Stimulated activated CD4-positive, alpha-beta T cell treated with anti-CD3 and anti-CD28 coated beads, Interleukin-4, amount 100 ng/mL, for 1 hour (primary cell): ENCODE data around the gene ERC2.

ENCODE experiments used
- DNase-seq: peaks from one replicate; pipeline ENCODE4 v3.0.0-alpha.2; 2020

Gene ERC2

DNA sequence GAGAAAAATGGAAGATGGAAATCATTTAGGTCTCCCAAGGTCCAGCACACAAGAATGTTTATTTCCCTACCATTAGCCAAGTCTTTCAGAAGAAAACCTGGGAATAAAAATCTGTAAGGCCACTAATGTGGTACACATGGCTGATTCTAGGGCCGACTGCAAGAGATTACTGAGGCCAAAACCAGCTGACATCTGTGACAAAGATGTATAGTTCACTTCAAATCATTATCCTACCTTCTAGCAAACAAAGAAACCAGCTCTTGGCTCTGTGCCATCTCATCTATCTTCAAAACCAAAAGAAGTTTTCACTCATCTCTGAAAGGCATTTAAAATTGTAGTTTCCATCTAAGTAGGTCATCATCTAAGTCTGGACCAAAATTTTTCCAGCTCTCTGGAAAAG lies 43.9 kb downstream of the ERC2 start:
- DNase-seq, result no peak

GRCh38 chr3:56423661-56424099 lies 44.6 kb downstream of the ERC2 start:
- DNase-seq, result no peak

DNA sequence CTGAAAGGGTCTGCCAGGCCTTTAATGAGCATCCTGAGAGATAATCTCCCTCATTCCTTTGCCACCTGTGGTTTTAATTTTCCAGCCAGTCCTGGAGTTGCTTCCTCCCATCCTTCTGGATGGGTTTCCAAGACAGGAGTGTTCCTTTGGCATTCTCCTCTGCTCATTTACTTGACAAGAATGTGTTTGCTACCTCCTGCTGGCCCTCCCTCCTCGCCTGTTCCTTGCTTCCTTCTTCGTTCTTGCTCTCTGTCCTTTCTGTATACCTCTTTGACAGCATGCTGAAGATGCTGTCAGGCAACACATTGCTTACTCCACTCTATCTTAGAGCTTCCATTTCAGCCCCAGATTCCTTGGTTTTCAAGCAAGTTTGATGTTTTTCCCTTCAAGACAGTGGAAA lies 46.0 kb downstream of the ERC2 start:
- DNase-seq, result no peak

DNA sequence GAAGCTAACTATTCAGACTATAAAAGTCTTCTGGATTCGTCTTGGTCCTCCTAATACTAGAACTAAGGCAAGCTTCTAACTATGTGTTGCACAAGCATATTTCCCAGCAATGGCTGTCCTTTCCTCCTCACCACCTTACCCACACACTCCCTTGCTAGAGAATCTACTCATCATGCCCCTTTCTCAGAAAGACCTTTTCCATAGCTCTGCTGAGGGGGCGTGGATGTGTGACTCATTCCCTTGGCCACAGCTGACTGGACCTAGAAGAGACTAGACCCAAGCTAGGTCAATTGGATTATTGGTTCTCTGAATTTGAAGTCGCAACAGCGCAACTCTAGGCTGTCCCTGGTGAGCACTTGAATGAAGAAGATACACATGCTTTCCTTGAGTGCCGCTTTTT lies 47.1 kb downstream of the ERC2 start:
- no peak for DNase-seq

DNA sequence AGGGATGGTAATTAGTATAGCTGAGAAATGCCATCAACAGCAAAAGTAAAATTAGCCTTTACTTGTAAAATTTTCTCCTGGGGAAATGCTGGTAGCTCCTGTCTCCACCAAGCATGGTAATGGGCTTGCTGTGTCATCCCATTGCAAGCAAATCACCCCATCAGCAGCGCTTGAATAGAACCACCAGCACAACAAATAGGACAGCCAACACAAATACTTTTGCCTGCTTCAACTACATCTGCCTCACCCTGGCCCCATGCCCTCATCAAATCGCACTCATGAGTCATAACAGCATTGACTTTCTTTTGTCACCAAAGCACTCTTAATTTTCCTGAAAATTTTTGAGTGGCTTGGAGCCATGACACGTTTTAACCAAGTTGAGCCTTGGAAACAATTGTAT lies 52.6 kb downstream of the ERC2 start:
- no peak for DNase-seq

DNA sequence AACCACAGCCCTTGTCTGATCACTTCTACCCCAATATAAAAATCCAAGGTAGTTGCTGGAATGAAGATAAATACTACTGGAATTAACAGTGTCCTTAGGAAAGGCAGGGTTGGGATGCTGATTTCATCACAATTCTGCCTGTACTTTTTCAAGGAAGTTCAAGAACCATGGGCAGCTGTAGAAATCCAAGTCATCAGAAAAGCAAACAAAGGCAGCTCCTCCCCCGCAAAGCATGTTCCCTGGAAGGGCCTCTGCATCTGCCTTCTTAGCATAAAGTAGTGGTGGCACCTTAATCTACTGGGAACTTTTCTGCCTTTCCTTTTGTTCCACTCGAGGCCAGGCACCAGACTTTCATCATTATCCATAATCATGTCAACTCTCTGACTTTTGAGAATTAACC lies 54.4 kb downstream of the ERC2 start:
- DNase-seq, result no peak

GRCh38 chr3:56411166-56411565 lies 57.1 kb downstream of the ERC2 start:
- no peak for DNase-seq

DNA sequence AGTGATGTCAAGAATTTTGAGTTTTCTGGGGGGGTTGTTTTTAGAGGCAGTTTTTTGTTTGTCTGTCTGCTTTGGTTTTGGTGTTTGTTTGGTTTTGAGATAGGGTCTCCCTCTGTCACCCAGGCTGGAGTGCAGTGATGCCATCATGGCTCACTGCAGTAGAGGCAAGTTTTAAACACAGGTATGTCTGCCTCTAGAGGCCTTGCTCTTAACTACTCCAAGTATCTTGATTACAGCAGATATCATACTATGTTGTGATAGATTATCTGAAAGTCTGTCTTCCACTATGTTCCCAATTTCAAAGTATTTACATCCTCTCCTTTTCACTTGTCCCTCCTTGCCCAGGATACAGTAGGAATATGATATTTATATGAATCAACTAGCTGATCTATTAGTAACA lies 57.7 kb downstream of the ERC2 start:
- DNase-seq, result no peak

GRCh38 chr3:56409790-56410189 lies 58.5 kb downstream of the ERC2 start:
- DNase-seq, result no peak

GRCh38 chr3:56408761-56409196 lies 59.5 kb downstream of the ERC2 start:
- no peak for DNase-seq

DNA sequence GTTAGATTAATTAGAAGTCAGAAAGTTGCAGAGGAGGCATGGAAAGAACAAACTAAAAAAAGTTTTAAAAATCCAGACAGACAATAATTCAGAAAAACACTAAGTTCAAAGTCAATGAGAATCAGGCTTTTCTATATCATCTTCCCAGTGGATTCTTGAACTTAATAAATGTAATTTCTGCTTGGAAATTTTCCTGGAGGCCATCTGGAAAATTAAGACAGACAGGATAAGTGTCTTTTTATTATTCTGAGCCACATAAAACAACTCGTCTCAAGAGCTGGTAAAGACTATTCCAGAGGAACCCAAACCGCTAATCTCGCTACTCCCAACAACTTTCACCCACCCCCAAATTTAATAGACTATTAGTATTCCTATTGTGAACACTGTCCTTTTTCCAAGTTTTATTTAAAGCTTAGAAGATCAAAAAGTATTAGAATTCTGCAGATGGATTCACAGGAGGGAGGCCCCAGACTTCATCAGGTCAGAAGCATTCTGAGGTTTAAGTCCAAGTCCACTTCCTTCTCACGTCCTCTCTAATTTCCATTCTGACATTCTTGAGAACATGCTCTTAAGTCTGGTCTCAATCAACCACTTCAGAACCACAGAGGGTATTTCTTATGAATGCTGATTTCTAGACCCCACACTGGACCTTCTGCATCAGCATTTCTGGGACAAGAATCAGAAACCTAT lies 61.3 kb downstream of the ERC2 start:
- no peak for DNase-seq

DNA sequence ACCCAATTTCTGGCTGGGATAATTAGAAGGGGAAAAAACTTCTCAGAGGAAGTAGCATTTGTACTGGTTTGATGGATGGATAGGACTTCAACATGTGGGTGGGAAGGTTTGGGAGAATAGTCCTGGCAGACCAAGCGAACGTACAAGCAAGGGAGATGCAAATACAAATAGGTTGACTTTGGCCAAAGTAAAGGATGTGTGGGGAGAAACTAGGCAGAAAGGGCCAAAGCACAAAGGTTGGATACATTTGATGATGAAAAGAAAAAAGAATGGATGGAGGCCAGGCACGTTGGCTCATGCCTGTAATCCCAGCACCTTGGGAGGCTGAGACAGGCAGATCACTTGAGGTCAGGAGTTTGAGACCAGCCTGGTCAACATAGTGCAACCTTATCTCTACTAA lies 63.4 kb downstream of the ERC2 start:
- DNase-seq, result no peak

DNA sequence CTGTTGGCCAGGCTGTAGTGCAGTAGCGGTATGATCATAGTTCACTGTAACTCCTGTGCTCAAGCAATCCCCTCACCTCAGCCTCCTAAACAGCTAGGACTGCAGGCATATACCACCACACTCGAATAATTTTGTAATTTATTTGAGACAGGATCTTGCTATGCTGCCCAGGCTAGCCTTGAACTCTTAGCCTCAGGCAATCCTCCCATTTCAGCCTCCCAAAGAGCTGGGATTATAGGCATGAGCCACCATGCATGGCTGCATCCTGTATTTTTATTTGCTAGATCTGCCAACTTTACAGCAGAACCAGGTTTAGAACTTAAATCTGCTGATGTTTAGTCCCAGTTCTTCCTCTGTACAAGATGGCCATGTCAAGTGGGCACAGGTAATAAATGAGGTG lies 69.6 kb downstream of the ERC2 start:
- DNase-seq, result no peak

DNA sequence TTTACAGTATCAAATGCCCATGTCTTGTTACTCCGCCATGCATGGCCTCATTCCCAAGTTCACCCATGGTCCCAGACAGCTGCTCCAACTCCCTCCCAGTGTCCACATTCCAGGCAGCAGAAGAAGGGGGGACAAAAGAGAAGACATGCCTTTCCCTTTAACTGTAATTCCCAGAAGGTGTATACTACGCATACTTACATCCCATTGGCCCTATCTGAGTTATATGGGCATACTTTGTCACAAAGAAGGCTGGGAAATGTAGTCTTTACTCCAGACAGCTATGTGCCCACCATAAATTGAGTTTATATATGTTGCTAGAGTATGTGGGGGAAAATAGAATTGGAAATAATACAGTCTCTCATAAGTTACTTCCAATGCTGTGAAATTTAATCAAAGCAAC lies 70.5 kb downstream of the ERC2 start:
- DNase-seq, result no peak

- DNase-seq, result no peak
These were observed 79.0 kb downstream of the ERC2 start for GRCh38 chr3:56389183-56389830.

DNA sequence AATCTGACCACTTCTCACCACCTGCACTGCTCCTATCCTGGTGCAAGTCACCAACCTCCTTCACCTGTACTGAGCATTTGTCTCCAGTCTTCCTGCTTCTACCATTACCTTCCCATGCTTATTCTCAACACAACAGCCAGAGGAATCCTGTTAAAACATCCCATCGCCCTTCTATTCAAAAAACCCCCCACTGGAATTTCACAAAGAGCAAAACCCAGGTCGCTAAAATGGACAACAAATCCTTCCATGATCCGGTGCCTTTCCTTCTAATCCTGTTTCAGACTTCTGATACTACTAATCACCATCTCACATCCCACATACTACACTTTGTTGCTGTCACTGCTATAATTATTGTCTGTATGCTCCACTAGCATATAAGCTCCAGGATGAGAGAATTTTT lies 85.2 kb downstream of the ERC2 start:
- DNase-seq, result no peak

GRCh38 chr3:56379723-56380287 lies 88.5 kb downstream of the ERC2 start:
- no peak for DNase-seq

DNA sequence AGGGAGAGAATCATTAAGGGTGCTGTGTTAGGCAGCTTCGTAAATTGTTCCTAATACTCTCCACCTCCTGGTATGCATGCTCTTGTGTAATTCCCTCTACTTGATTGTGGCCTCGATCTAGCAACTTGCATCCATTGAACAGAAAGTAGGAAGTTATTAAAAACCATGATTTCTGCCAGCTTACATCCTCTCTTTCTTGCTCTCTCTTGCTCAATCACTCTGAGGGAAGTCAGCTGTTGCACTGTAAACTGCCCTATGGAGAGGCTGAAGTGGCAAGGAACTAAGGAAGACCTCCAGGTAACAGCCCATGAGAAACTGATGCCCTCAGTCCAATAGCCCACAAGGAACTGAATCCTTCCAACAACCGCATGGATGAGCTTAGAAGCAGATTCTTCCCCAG lies 92.6 kb downstream of the ERC2 start:
- DNase-seq, result no peak

DNA sequence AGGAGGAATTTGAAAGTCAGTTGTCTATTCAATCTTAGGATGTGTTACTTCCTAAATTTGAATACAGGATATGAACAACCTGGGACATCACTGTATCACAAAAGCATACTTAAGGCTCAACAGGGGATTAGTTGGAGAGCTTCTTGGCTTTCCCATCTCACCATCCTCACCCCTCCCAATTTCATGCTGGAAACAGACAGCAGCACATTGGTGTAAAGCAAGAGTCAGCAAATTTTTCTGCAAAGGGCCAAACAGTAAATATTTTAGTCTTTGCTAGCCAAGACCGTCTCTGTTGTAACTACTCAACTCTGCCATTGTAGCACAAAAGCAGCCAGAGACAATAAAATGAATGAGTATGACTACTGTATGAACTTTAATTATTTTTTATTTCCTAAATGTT lies 94.9 kb downstream of the ERC2 start:
- no peak for DNase-seq

- DNase-seq, result no peak
These were observed 97.1 kb downstream of the ERC2 start for GRCh38 chr3:56370991-56371775.

GRCh38 chr3:56369914-56370313 lies 98.4 kb downstream of the ERC2 start:
- DNase-seq, result no peak

GRCh38 chr3:56368846-56369245 lies 99.4 kb downstream of the ERC2 start:
- DNase-seq, result no peak

- DNase-seq, result no peak
These were observed 101.6 kb downstream of the ERC2 start for GRCh38 chr3:56366641-56367162.
